K562 (cell line): Measurements from ENCODE around the gene EXOC3L1. TPM values are rescaled to one million over a fixed set of nuclear protein-coding genes. Genes with fewer than 3 reads are reported as not detected.

Experiments used
- ARID3A ChIP-seq: IDR thresholded peaks from 2 replicates; pipeline ENCODE4 v1.6.1; 2012; ENCODE audit warnings: low read depth, low read length, improper control_type of control experiment, borderline replicate concordance
- ETS1 ChIP-seq: conservative IDR thresholded peaks from 2 replicates; pipeline ENCODE4 v1.6.1; 2011; ENCODE audit warnings: low read depth, mild to moderate bottlenecking, low read length; ENCODE audit not compliant: control insufficient read depth
- MTA2 ChIP-seq: fragments of 450-650 bp; IDR thresholded peaks from 2 replicates; pipeline ENCODE4 v1.6.1; 2016; ENCODE audit warnings: low read depth
- NFATC3 ChIP-seq: fragments of 450-650 bp; IDR thresholded peaks from 2 replicates; pipeline ENCODE4 v1.6.1; 2017; ENCODE audit warnings: mild to moderate bottlenecking
- USF1 ChIP-seq: sonication (generic); formaldehyde crosslinking; IDR thresholded peaks from 2 replicates; pipeline ENCODE4 v1.9.0; 2022; ENCODE audit warnings: mild to moderate bottlenecking, missing genetic modification reagents
- polyA plus RNA-seq, 8 experiments: library from polyadenylated mRNA; depleted of rRNA in 4 of 8; stranded (reverse) in 5 of 8; unstranded in 3 of 8; fragments of >200 nt; fragmentation: Nextera tagmentation in 2 of 8; fragmentation: Illumina TruSeq in 1 of 8; extraction: Ambion mirVana in 2 of 8; extraction: Trizol in 1 of 8; gene quantifications; 2 replicates each; pipeline versions ENCODE4 v1.2.1 to v1.2.3, GENCODE V29; 2011 to 2014; ENCODE audit warnings: inconsistent platforms in 1 of 8, missing spikeins in 1 of 8
- total RNA-seq, 7 experiments: library from RNA; depleted of rRNA in 6 of 7; stranded (reverse); fragments of >200 nt in 6 of 7; fragmentation: Illumina TruSeq in 2 of 7; extraction: Trizol in 2 of 7; gene quantifications; 2 replicates each; pipeline versions ENCODE4 v1.2.1 to v1.2.3, GENCODE V29; 2011 to 2021; ENCODE audit warnings: low replicate concordance in 1 of 7
- TF ChIP-seq, protein P1 (sequence below): sonication (generic); formaldehyde crosslinking; IDR thresholded peaks from 2 replicates; pipeline ENCODE4 v1.8.1; 2023; ENCODE audit warnings: missing genetic modification reagents, mild to moderate bottlenecking, borderline replicate concordance
- TF ChIP-seq, protein P2 (sequence below): sonication (generic); formaldehyde crosslinking; IDR thresholded peaks from 2 replicates; pipeline ENCODE4 v1.8.0; 2023; ENCODE audit warnings: missing genetic modification reagents, mild to moderate bottlenecking, borderline replicate concordance

The EXOC3L1 gene
- total and polyA plus RNA-seq, 9 of the 15 experiments (the other 6 are each of a cell fraction or from before 2014, with no cell fraction given) = 0.08 TPM; not detected in 8

GRCh38 chr16:67191995-67192681 lies 2.2 kb upstream of the EXOC3L1 start, which contains the start of gene E2F4 (continued):
- TF ChIP-seq MTA2 (no peak), USF1 (peak; percentile 51; the same call in 1 of the 2 replicates), ETS1 (peak; percentile 89), NFATC3 (no peak), ARID3A (no peak)
- TF ChIP-seq, protein P1, sequence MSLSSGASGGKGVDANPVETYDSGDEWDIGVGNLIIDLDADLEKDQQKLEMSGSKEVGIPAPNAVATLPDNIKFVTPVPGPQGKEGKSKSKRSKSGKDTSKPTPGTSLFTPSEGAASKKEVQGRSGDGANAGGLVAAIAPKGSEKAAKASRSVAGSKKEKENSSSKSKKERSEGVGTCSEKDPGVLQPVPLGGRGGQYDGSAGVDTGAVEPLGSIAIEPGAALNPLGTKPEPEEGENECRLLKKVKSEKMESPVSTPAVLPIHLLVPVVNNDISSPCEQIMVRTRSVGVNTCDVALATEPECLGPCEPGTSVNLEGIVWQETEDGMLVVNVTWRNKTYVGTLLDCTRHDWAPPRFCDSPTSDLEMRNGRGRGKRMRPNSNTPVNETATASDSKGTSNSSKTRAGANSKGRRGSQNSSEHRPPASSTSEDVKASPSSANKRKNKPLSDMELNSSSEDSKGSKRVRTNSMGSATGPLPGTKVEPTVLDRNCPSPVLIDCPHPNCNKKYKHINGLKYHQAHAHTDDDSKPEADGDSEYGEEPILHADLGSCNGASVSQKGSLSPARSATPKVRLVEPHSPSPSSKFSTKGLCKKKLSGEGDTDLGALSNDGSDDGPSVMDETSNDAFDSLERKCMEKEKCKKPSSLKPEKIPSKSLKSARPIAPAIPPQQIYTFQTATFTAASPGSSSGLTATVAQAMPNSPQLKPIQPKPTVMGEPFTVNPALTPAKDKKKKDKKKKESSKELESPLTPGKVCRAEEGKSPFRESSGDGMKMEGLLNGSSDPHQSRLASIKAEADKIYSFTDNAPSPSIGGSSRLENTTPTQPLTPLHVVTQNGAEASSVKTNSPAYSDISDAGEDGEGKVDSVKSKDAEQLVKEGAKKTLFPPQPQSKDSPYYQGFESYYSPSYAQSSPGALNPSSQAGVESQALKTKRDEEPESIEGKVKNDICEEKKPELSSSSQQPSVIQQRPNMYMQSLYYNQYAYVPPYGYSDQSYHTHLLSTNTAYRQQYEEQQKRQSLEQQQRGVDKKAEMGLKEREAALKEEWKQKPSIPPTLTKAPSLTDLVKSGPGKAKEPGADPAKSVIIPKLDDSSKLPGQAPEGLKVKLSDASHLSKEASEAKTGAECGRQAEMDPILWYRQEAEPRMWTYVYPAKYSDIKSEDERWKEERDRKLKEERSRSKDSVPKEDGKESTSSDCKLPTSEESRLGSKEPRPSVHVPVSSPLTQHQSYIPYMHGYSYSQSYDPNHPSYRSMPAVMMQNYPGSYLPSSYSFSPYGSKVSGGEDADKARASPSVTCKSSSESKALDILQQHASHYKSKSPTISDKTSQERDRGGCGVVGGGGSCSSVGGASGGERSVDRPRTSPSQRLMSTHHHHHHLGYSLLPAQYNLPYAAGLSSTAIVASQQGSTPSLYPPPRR (CRISPR knock-in tag) = no peak
- TF ChIP-seq, protein P2, sequence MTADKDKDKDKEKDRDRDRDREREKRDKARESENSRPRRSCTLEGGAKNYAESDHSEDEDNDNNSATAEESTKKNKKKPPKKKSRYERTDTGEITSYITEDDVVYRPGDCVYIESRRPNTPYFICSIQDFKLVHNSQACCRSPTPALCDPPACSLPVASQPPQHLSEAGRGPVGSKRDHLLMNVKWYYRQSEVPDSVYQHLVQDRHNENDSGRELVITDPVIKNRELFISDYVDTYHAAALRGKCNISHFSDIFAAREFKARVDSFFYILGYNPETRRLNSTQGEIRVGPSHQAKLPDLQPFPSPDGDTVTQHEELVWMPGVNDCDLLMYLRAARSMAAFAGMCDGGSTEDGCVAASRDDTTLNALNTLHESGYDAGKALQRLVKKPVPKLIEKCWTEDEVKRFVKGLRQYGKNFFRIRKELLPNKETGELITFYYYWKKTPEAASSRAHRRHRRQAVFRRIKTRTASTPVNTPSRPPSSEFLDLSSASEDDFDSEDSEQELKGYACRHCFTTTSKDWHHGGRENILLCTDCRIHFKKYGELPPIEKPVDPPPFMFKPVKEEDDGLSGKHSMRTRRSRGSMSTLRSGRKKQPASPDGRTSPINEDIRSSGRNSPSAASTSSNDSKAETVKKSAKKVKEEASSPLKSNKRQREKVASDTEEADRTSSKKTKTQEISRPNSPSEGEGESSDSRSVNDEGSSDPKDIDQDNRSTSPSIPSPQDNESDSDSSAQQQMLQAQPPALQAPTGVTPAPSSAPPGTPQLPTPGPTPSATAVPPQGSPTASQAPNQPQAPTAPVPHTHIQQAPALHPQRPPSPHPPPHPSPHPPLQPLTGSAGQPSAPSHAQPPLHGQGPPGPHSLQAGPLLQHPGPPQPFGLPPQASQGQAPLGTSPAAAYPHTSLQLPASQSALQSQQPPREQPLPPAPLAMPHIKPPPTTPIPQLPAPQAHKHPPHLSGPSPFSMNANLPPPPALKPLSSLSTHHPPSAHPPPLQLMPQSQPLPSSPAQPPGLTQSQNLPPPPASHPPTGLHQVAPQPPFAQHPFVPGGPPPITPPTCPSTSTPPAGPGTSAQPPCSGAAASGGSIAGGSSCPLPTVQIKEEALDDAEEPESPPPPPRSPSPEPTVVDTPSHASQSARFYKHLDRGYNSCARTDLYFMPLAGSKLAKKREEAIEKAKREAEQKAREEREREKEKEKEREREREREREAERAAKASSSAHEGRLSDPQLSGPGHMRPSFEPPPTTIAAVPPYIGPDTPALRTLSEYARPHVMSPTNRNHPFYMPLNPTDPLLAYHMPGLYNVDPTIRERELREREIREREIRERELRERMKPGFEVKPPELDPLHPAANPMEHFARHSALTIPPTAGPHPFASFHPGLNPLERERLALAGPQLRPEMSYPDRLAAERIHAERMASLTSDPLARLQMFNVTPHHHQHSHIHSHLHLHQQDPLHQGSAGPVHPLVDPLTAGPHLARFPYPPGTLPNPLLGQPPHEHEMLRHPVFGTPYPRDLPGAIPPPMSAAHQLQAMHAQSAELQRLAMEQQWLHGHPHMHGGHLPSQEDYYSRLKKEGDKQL (CRISPR knock-in tag) = no peak
